HG03066 (cell line): ENCODE data around the gene HSPA1L.
"Not testable (repeated sequence)": the region's sequence is repeated elsewhere in the genome, so short reads cannot be mapped to it uniquely, and the experiment has no call there.

Experiments used
- ATAC-seq: cut with Tn5 transposase; IDR thresholded peaks from one replicate; pipeline ENCODE4 v1.9.1; 2021; ENCODE audit warnings: low read depth; ENCODE audit not compliant: unreplicated experiment

The HSPA1L gene

DNA sequence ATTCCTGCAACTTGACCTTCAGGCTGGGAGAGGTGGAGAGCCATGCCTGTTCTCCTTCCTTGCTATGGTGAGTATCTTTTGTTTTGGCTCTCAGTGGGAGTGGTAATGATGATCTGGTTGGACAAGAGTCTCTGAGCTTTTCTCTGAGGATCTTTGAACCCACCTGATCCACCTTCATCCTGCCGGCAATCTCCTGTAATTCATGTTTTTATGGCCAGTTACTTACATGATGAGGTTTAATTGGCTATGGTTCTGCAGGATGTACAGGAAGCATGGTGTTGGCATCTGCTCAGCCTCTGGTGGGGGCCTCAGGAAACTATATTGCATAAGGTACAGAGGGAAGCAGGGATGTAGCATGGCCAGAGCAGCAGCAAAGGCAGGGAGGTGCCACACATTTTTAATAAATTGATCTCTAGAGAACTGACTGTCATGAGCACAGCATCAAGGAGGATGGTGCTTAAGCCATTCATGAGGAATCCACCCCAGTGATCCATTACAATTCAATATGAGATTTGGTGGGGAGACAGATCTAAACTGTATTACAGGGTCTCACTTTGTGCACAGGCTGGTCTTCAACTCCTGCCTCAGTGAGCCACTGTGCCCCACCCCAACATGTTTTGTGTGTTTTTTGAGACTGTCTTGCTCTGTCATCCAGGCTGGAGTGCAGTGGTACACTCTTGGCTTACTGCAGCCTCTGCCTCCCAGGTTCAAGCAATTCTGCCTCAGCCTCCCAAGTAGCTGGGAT, 22.5 kb upstream of the HSPA1L start:
- no peak for ATAC-seq

GRCh38 chr6:31836474-31837368, 21.6 kb upstream of the HSPA1L start:
- no peak for ATAC-seq

GRCh38 chr6:31836047-31836473, 21.0 kb upstream of the HSPA1L start:
- no peak for ATAC-seq

GRCh38 chr6:31834367-31835250, 19.5 kb upstream of the HSPA1L start:
- ATAC-seq: no peak

DNA sequence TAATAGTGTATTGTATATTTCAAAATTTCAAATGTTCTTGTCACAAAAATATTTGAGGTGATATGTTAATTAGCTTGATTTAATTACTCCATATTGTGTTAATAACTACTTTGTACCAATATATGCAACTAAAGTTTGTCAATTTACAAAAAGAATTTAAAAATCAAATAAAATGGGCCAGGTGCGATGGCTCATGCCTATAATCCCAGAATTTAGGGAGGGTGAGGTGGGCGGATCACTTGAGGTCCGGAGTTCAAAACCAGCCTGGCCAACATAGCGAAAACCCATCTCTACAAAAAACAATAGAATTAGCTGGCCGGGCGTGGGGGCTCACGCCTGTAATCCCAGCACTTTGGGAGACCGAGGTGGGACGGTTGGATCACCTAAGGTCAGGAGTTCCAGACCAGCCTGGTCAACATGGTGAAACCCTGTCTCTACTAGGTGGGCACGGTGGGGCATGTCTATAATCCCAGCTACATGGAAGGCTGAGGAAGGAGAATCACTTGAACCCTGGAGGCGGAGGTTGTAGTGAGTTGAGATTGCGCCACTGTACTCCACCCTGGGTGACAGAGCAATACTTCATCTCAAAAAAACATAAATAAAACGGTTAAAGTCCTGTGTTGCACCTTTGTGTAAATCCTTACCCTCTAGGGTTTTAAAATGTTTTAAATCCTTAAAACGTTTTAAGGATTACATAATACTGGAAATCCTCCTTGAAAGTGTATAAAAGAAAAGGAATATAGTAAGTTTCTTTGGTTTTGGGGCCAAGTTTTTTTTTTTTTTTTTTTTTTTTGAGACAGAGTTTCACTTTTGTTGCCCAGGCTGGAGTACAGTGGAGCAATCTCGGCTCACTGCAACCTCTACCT, 16.5 kb upstream of the HSPA1L start:
- ATAC-seq: no peak

GRCh38 chr6:31830886-31831335, 15.8 kb upstream of the HSPA1L start:
- ATAC-seq: no peak

- no peak for ATAC-seq
These were observed 14.7 kb upstream of the HSPA1L start for GRCh38 chr6:31829633-31830283.

DNA sequence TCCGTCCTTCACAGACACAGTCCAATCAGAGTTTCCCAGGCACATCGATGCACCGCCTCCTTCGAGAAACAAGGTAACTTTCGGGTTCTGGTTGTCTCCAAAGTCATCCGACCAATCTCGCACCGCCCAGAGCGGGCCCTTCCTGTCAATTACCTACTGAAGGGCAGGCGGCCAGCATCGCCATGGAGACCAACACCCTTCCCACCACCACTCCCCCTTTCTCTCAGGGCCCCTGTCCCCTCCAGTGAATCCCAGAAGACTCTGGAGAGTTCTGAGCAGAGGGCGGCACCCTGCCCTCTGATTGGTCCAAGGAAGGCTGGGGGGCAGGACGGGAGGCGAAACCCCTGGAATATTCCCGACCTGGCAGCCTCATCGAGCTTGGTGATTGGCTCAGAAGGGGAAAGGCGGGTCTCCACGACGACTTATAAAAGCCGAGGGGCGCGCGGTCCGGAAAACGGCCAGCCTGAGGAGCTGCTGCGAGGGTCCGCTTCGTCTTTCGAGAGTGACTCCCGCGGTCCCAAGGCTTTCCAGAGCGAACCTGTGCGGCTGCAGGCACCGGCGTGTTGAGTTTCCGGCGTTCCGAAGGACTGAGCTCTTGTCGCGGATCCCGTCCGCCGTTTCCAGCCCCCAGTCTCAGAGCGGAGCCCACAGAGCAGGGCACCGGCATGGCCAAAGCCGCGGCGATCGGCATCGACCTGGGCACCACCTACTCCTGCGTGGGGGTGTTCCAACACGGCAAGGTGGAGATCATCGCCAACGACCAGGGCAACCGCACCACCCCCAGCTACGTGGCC, 12.4 kb upstream of the HSPA1L start, which contains the start of gene HSPA1B:
TSS of gene HSPA1B (plus strand) at position 453 of the 794 bp plus-strand sequence. CDS start at position 666, 213 bp downstream.
- peak; percentile 49 for ATAC-seq

DNA sequence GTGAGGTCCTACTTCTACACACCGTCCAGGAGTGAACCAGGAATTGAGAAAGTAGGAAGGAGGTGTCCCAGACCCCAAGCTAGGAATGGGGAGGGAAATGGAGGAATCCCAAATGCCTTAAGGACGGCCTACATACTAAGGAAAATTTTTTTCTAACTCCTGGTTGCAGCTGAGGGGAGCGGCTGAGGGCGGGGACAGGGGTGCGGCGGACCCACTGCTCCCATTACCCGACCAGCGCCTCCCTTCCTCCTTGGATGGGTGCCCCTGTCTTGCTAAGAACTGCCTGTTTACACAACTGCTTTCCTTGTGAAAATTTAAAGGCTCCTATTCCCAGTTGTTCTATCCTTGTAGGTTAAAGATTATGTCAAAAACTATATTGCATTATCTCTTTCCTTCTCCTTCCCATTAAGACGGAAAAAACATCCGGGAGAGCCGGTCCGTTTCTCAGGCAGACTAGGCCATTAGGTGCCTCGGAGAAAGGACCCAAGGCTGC, 11.8 kb upstream of the HSPA1L start:
- no peak for ATAC-seq

DNA sequence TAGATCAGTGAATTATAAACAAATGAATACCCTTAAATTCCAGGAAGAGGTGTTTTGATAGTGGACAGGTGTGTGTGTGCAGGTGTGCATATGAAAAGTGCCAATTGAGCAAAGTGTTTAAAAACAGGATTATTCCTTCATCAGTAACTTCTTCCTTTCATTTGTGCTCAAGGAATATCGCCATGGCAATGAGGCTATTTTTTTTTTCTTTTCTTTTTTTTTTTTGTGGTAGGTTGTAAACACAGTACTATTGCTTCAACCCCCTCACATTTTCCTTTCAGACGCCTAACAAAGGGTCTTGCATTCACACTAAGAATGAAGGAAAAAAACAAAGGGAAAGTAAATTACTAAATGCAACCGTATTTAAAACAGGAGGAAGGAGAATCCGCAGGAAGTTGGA, 10.5 kb upstream of the HSPA1L start:
- ATAC-seq: no peak

DNA sequence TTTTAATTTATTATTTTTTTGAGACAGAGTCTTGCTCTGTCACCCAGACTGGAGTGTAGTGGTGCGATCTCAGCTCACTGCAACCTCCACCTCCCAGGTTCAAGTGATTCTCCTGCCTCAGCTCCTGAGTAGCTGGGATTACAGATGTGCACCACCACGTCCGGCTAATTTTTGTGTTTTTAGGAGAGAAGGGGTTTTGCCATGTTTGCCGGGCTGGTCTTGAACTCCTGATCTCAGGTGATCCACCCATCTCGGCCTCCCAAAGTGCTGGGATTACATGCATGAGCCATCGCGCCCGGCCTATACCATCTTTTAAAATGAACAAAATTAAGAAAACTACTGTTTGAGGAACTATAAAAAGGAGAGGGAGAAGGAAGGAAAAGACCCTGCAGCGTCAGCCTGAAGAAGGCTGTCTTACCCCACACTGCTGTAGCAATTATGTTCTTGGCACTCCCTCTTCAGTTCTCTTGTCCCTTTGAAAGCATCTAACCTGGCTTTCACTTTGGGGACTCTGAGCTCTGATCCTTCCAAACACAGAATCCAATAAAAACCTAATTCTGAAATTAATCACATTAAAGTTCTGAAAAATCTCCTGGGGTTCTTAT, 8.6 kb upstream of the HSPA1L start:
- not testable (repeated sequence) for ATAC-seq

GRCh38 chr6:31822036-31822821, 7.1 kb upstream of the HSPA1L start:
- no peak for ATAC-seq

DNA sequence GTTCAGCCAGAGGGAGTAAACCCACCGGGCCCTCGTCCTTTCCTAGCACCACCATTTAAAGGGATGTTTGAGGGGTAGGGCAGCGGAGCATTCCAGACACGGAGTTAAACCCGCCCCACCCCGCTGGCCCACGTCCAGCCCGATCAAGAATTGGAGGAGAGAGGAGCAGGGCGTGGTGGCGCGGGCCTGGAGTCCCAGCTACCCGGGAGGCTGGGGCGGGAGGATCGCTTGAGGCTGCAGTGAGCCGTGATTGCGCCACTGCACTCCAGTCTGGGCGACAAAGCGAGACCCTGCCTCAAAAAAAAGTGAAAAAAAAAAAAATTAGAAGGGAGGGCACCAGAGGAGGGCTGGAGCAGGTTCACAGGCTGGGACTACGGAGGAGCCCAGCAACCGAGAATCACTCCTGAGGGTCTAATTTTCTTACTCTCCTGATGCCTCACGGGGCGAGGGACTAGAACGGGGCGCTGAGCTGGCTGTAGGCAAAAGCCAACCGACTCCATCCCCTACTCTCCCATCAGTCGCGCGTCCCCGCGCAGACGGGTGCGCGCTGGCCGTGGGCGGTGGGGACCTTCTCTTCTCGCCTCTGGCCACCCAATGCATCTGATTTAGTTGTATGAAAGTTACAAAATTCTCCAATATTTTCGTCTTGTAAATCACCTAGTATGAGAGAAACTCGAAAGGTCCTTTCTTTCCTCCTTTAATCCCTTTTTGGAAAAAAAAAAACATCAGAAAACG, 6.4 kb upstream of the HSPA1L start:
- no peak for ATAC-seq

- ATAC-seq: not testable (repeated sequence)
These were observed 5.3 kb upstream of the HSPA1L start for GRCh38 chr6:31820399-31820798.

GRCh38 chr6:31819871-31820299, 4.8 kb upstream of the HSPA1L start:
- ATAC-seq: no peak

DNA sequence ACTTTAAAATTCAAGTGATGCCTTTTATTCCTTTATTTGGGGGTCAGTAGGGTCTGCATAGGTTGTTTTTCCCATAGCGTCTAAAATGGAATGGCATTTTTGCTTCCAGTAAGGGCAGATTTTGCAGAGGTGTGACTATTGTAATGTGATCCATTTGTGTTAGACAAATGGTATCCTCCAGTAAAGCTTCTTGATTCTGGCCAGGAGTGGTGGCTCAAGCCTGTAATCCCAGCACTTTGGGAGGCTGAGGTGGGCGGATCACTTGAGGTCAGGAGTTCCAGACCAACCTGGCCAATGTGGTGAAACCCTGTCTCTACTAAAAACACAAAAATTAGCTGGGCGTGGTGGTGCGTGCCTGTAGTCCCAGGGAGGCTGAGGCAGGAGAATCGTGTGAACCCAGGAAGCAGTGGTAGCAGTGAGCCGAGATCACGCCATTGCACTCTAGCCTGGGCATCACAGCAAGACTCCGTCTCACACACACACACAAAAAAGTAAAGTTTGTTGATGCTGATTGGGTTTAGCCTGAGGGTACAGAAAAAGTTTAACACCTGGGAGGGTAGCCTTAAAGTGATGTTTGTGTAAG, 2.9 kb upstream of the HSPA1L start:
- ATAC-seq: not testable (repeated sequence)
